MCF 10A (cell line): ENCODE measurements around the gene GRK3. TPM values are rescaled to one million over a fixed set of nuclear protein-coding genes. Genes with fewer than 3 reads are reported as not detected.

ENCODE experiments used
- BruUV-seq: library from RNA; stranded (reverse); fragments of 400-500 nt; replicated peaks from 2 replicates; lab custom pipeline; 2021; lab: Mats Ljungman, UMichigan
- CTCF ChIA-PET: fragments of 300-600 bp; sonication (Branson Sonifier 250); formaldehyde crosslinking; extraction: SDS; loops from one replicate; lab custom pipeline; 2021; ENCODE audit warnings: antibody characterized with exemption, inconsistent platforms; lab: Yijun Ruan, JAX
- POLR2A ChIA-PET: fragments of 300-600, 350-650 bp; sonication (Branson Sonifier 250); formaldehyde crosslinking; extraction: SDS; loops from one replicate; lab custom pipeline; 2020; ENCODE audit warnings: antibody characterized with exemption, inconsistent platforms; lab: Yijun Ruan, JAX
- DNase-seq: peaks from one replicate; pipeline ENCODE4 v3.0.0-alpha.2; 2018; ENCODE audit not compliant: unreplicated experiment
- H3K27ac Mint-ChIP-seq: one replicate; pipeline ENCODE4 v1.8.0; 2022; ENCODE audit warnings: mild to moderate bottlenecking, low read depth, mixed read lengths; ENCODE audit not compliant: unreplicated experiment
- H3K27me3 Mint-ChIP-seq: one replicate; pipeline ENCODE4 v1.8.0; 2022; ENCODE audit warnings: mixed read lengths; ENCODE audit not compliant: insufficient read depth, unreplicated experiment
- H3K36me3 Mint-ChIP-seq: one replicate; pipeline ENCODE4 v1.8.0; 2022; ENCODE audit warnings: mild to moderate bottlenecking, moderate library complexity, mixed read lengths; ENCODE audit not compliant: insufficient read depth, unreplicated experiment
- H3K4me1 Mint-ChIP-seq: one replicate; pipeline ENCODE4 v1.8.0; 2022; ENCODE audit warnings: mixed read lengths; ENCODE audit not compliant: insufficient read depth, unreplicated experiment
- H3K4me3 Mint-ChIP-seq: one replicate; pipeline ENCODE4 v1.8.0; 2022; ENCODE audit warnings: mild to moderate bottlenecking, moderate library complexity, mixed read lengths; ENCODE audit not compliant: unreplicated experiment
- H3K9me3 Mint-ChIP-seq: one replicate; pipeline ENCODE4 v1.8.0; 2022; ENCODE audit warnings: mixed read lengths; ENCODE audit not compliant: unreplicated experiment
- CTCF ChIP-seq: fragments of 200-600 bp; IDR thresholded peaks from one replicate; pipeline ENCODE4 v1.8.0; 2022; ENCODE audit warnings: antibody characterized with exemption, mild to moderate bottlenecking; ENCODE audit not compliant: unreplicated experiment
- intact Hi-C: fragments of 100-400 bp; cut with micrococcal nuclease; formaldehyde crosslinking; loops from 2 replicates; pipeline ENCODE4 v1.14.1; 2022
- total RNA-seq: library from RNA; stranded (reverse); gene quantifications from 2 replicates; pipeline ENCODE4 v1.2.3, GENCODE V29; 2022

GRK3 gene
- total RNA-seq, 1 experiment from 2014 or later: 7.9 TPM

- no peak overlapping the region for H3K4me3 Mint-ChIP-seq
- no peaks in the 10 kb centered on the region for H3K4me1 Mint-ChIP-seq
- H3K9me3 Mint-ChIP-seq: no peaks in the 10 kb centered on the region
- no peak for TF ChIP-seq CTCF
- H3K36me3 Mint-ChIP-seq: no peaks in the 10 kb centered on the region
- ChIA-PET CTCF (interaction anchor here (0.6 kb wide), 2 partner anchors 457 to 554 kb away, joined by 3 to 5 read pairs; no protein-coding TSS in a partner anchor), POLR2A (no interaction called here)
- H3K27me3 Mint-ChIP-seq: no peaks in the 10 kb centered on the region
- intact Hi-C loops: no loop called here
- no peak overlapping the region for H3K27ac Mint-ChIP-seq
- no TSS peak for BruUV-seq
- no peak for DNase-seq
Measured at GRCh38 chr22:25660336-25660735, 95.9 kb downstream of the GRK3 start.

DNA sequence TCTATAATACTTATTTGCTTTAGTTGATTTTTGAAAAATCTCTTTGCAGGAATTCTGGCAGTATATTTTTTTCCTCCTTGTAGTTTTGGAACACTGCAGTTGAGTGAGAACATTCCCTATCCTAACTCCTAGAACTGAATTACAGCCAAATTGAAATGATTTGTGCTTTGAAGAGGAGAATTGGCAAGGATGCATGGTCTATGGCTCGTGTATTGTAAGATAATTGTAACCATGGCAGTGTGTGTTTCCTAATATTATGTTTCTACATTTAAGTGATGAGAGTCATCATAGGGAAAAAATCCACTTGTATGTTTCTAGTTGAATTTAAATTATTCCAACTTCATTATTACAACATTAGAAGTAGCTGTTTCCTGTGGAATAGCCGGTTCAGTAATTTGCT lies 96.6 kb downstream of the GRK3 start:
- ChIA-PET CTCF (interaction anchor here (0.7 kb wide), 1 partner anchor 680 kb away, joined by 3 read pairs; no protein-coding TSS in a partner anchor), POLR2A (interaction anchor here (0.7 to 1.3 kb wide), 2 partner anchors 97 to 151 kb away, joined by 3 read pairs; partner anchors contain the start of gene GRK3)
- Mint-ChIP-seq H3K36me3 (no peaks in the 10 kb centered on the region), H3K27me3 (no peaks in the 10 kb centered on the region), H3K4me1 (no peaks in the 10 kb centered on the region), H3K27ac (no peak overlapping the region), H3K4me3 (no peak overlapping the region), H3K9me3 (no peaks in the 10 kb centered on the region)
- no peak for DNase-seq
- TF ChIP-seq CTCF: no peak
- BruUV-seq: no TSS peak
- intact Hi-C loops: no loop called here

- H3K36me3 Mint-ChIP-seq: no peaks in the 10 kb centered on the region
- intact Hi-C loops: no loop called here
- POLR2A ChIA-PET: no interaction called here
- H3K4me3 Mint-ChIP-seq: no peak overlapping the region
- BruUV-seq: no TSS peak
- no peak for TF ChIP-seq CTCF
- H3K27ac Mint-ChIP-seq: no peak overlapping the region
- H3K9me3 Mint-ChIP-seq: no peaks in the 10 kb centered on the region
- H3K4me1 Mint-ChIP-seq: peaks cover 16% of the 10 kb centered on the region
- DNase-seq: no peak
- CTCF ChIA-PET: no interaction called here
- no peaks in the 10 kb centered on the region for H3K27me3 Mint-ChIP-seq
Measured at GRCh38 chr22:25663654-25664053, 99.2 kb downstream of the GRK3 start.

- Mint-ChIP-seq H3K36me3 (no peaks in the 10 kb centered on the region), H3K4me1 (peaks cover 17% of the 10 kb centered on the region), H3K4me3 (no peak overlapping the region), H3K27me3 (no peaks in the 10 kb centered on the region), H3K27ac (no peak overlapping the region), H3K9me3 (no peaks in the 10 kb centered on the region)
- DNase-seq: no peak
- no TSS peak for BruUV-seq
- intact Hi-C loops: no loop called here
- ChIA-PET POLR2A (interaction anchor here (0.6 to 2.0 kb wide), 4 partner anchors 11 to 84 kb away, joined by 3 to 10 read pairs (median 4); no protein-coding TSS in a partner anchor), CTCF (interaction anchor here (0.6 to 1.9 kb wide), 5 partner anchors 9 to 675 kb away, joined by 3 to 6 read pairs (median 3); no protein-coding TSS in a partner anchor)
- TF ChIP-seq CTCF: no peak
Measured at GRCh38 chr22:25666308-25666707, 101.8 kb downstream of the GRK3 start.
